ENCODE results near the gene INSC. TPM values are rescaled to one million over a fixed set of nuclear protein-coding genes. Genes with fewer than 3 reads are reported as not detected.

The INSC gene
- total RNA-seq, 1 donor from 2014 or later, result not detected

DNA sequence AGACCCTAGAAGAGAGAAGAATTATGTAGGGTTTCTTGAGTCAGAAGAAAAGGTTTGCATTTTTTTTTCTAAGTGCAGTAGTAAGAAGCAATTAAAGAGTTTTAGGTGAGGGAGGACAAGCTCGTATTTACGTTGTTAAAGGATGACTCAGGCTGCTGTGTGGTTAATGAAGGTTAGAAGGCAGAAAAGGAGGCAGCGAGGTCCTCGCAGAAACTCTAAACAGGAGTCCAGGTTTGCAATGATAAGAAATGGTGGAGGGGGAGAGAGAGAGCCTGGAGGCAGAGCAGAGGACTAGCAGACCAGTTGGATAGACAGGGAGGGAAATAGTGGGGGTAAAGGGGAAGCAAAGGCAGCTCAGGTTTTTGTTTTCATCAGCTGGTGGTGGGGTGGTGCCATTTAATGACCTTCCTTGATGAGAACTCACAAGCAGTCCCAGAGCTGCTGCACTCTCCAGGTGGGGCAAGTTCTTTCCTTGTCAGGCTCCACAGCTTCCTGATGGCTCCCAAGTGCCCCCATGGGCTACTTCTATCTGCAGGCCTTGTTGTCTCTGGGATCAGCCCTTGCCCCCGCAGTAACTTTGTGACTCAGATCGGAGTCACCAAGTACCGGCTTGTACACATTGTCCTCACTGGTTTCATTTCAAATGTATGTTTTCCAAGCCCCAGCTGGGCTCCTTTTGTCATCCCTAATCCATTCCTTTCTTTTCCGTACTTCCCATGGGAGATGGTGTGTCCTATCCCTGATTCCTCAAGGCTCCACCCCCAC, 8.3 kb upstream of the INSC start:
- H3K27ac Mint-ChIP-seq (ENCODE audit: unreplicated experiment), result no peak overlapping the region

DNA sequence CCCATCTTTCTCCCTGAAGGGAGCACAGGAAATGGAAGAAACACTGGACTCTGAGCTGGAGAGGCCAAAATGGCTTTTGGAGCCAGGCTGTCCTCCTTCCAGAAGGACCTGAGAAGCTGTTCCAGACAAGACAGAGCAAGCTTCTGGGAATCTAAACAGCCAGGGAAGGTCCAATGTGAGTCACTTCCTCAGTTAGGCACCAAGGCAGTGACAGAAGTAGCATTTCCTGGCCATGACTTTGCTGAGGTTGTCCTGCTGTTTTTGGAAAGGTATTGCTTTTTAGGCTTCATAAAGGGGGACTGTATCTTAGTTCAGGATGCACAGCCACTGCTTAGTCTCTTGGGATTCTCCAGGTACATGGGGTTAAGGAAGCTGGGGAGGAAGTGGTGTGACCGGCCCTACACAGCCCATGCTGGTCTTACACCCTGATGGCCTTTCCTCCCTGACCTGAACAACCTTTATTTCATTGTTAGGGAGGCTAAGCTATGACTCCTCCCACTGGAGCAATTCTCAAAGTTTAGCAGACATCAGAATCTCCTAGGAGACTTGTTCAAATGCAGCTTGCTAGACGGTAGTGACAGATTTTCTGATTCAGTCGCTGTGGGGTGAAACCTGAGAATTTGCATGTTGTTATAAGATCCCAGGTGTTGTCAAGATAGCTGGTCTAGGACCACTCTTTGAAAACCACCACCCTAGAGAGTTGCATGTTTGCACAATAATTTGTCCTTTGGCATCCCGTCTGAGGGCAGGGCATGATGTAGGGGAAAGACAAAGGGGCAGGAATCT, 6.8 kb upstream of the INSC start:
- TF ChIP-seq, protein P1, sequence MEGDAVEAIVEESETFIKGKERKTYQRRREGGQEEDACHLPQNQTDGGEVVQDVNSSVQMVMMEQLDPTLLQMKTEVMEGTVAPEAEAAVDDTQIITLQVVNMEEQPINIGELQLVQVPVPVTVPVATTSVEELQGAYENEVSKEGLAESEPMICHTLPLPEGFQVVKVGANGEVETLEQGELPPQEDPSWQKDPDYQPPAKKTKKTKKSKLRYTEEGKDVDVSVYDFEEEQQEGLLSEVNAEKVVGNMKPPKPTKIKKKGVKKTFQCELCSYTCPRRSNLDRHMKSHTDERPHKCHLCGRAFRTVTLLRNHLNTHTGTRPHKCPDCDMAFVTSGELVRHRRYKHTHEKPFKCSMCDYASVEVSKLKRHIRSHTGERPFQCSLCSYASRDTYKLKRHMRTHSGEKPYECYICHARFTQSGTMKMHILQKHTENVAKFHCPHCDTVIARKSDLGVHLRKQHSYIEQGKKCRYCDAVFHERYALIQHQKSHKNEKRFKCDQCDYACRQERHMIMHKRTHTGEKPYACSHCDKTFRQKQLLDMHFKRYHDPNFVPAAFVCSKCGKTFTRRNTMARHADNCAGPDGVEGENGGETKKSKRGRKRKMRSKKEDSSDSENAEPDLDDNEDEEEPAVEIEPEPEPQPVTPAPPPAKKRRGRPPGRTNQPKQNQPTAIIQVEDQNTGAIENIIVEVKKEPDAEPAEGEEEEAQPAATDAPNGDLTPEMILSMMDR (IDR thresholded peaks at IDR 0.05), result no peak
- no peaks in the 10 kb centered on the region for H3K9me3 Mint-ChIP-seq (ENCODE audit: unreplicated experiment)
- H3K4me1 Mint-ChIP-seq (ENCODE audit: unreplicated experiment), result peaks cover 1% of the 10 kb centered on the region
- peaks cover 2% of the 10 kb centered on the region for H3K27me3 Mint-ChIP-seq (ENCODE audit: unreplicated experiment)
- H3K36me3 Mint-ChIP-seq (ENCODE audit: unreplicated experiment), result no peaks in the 10 kb centered on the region
- H3K4me3 Mint-ChIP-seq (ENCODE audit: unreplicated experiment), result no peak overlapping the region
- DNase-seq (ENCODE audit: extremely low spot score, unreplicated experiment), result peak; percentile 32
- no peak overlapping the region for H3K27ac Mint-ChIP-seq (ENCODE audit: unreplicated experiment)

More for the DNA sequence above, 8.3 kb upstream of the INSC start:
- Mint-ChIP-seq H3K27me3 (ENCODE audit: unreplicated experiment) (peaks cover 3% of the 10 kb centered on the region), H3K4me3 (ENCODE audit: unreplicated experiment) (no peak overlapping the region), H3K4me1 (ENCODE audit: unreplicated experiment) (peaks cover 1% of the 10 kb centered on the region), H3K36me3 (ENCODE audit: unreplicated experiment) (no peaks in the 10 kb centered on the region), H3K9me3 (ENCODE audit: unreplicated experiment) (no peaks in the 10 kb centered on the region)
- TF ChIP-seq, protein P1 (IDR thresholded peaks at IDR 0.05), result no peak
- DNase-seq (ENCODE audit: extremely low spot score, unreplicated experiment), result peak; percentile 48

GRCh38 chr11:15108592-15109130, 6.1 kb upstream of the INSC start:
- peaks cover 4% of the 10 kb centered on the region for H3K27me3 Mint-ChIP-seq (ENCODE audit: unreplicated experiment)
- H3K4me1 Mint-ChIP-seq (ENCODE audit: unreplicated experiment), result peaks cover 2% of the 10 kb centered on the region

DNA sequence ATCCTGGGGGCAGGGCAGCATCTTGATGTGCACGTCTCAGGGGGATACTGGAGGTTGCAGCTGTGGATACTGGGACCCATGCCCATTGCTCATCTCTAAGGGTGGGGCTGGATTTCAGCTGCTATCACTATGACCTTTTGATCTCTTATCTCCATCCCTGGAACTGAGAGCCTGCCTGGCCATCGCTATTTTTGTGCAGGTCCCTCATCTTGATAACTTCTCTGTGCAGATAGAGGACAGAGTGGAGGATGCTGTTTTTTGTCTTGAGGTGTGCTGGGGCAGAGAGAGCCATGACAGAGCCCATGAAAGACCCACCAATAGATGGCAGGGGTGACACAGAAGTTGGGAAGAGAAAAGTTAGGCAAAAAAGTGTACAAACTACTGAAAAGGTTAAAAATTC, 5.1 kb upstream of the INSC start:
- peaks cover 7% of the 10 kb centered on the region for H3K27me3 Mint-ChIP-seq (ENCODE audit: unreplicated experiment)
- H3K4me1 Mint-ChIP-seq (ENCODE audit: unreplicated experiment), result peaks cover 4% of the 10 kb centered on the region
- H3K36me3 Mint-ChIP-seq (ENCODE audit: unreplicated experiment), result no peaks in the 10 kb centered on the region
- TF ChIP-seq, protein P1 (IDR thresholded peaks at IDR 0.05), result no peak
- no peak overlapping the region for H3K4me3 Mint-ChIP-seq (ENCODE audit: unreplicated experiment)
- H3K27ac Mint-ChIP-seq (ENCODE audit: unreplicated experiment), result no peak overlapping the region
- peak; percentile 48 for DNase-seq (ENCODE audit: extremely low spot score, unreplicated experiment)
- H3K9me3 Mint-ChIP-seq (ENCODE audit: unreplicated experiment), result no peaks in the 10 kb centered on the region

More at GRCh38 chr11:15108592-15109130, 6.1 kb upstream of the INSC start:
- Mint-ChIP-seq H3K4me3 (ENCODE audit: unreplicated experiment) (no peak overlapping the region), H3K27ac (ENCODE audit: unreplicated experiment) (no peak overlapping the region), H3K9me3 (ENCODE audit: unreplicated experiment) (no peaks in the 10 kb centered on the region), H3K36me3 (ENCODE audit: unreplicated experiment) (no peaks in the 10 kb centered on the region)
- peak; percentile 40 for DNase-seq (ENCODE audit: extremely low spot score, unreplicated experiment)
- TF ChIP-seq, protein P1 (IDR thresholded peaks at IDR 0.05), result no peak

GRCh38 chr11:15111215-15111614, 3.5 kb upstream of the INSC start:
- Mint-ChIP-seq H3K9me3 (ENCODE audit: unreplicated experiment) (no peaks in the 10 kb centered on the region), H3K4me1 (ENCODE audit: unreplicated experiment) (peaks cover 3% of the 10 kb centered on the region), H3K36me3 (ENCODE audit: unreplicated experiment) (no peaks in the 10 kb centered on the region), H3K4me3 (ENCODE audit: unreplicated experiment) (no peak overlapping the region), H3K27ac (ENCODE audit: unreplicated experiment) (no peak overlapping the region), H3K27me3 (ENCODE audit: unreplicated experiment) (peaks cover 12% of the 10 kb centered on the region)
- TF ChIP-seq, protein P1 (IDR thresholded peaks at IDR 0.05), result no peak
- DNase-seq (ENCODE audit: extremely low spot score, unreplicated experiment), result peak; percentile 40
